Esophagus squamous epithelium (tissue), 5 donors: ENCODE data around the gene VSIG10L. TPM values are rescaled to one million over a fixed set of nuclear protein-coding genes. Genes with fewer than 3 reads are reported as not detected.

ENCODE experiments used
- DNase-seq: peaks from one replicate; lab custom pipeline; 2025; lab: John Stamatoyannopoulos, UW
- H3K27ac ChIP-seq, 4 donors: fragments of 200-600 bp; sonication (generic); one replicate each; pipeline ENCODE4 v1.5.1; 2016 to 2019; ENCODE audit warnings: mild to moderate bottlenecking in 1 of 4
- H3K27me3 ChIP-seq, 4 donors: fragments of 200-600 bp; sonication (generic); 1 replicate in 3 of 4; 2 replicates in 1 of 4; pipeline versions ENCODE4 v1.5.1 to v1.6.0; 2017 to 2021; ENCODE audit warnings: antibody characterized with exemption in 1 of 4
- H3K36me3 ChIP-seq, 3 donors: fragments of 200-600 bp; sonication (generic); one replicate each; pipeline ENCODE4 v1.5.1; 2016 to 2019
- H3K4me1 ChIP-seq, 3 donors: fragments of 200-600 bp; sonication (generic); one replicate each; pipeline ENCODE4 v1.5.1; 2017 to 2019
- H3K4me3 ChIP-seq, 4 donors: fragments of 200-600 bp; sonication (generic); 1 replicate in 3 of 4; 2 replicates in 1 of 4; pipeline ENCODE4 v1.5.1; 2016 to 2019; ENCODE audit warnings: mild to moderate bottlenecking in 2 of 4, moderate library complexity in 1 of 4
- H3K9me3 ChIP-seq, 3 donors: fragments of 200-600 bp; sonication (generic); one replicate each; pipeline ENCODE4 v1.5.1; 2016 to 2019
- CTCF ChIP-seq, 6 experiments: fragments of 450-650 bp in 4 of 6; fragments of 200-600 bp in 2 of 6; sonication (generic) in 2 of 6; IDR thresholded peaks; one replicate each; pipeline ENCODE4 v1.5.1; 2016 to 2019; ENCODE audit warnings: antibody characterized with exemption in 6 of 6, mild to moderate bottlenecking in 4 of 6, moderate library complexity in 4 of 6
- POLR2A ChIP-seq, 4 donors: fragments of 450-650 bp; IDR thresholded peaks; one replicate each; pipeline ENCODE4 v1.6.1; 2017; ENCODE audit warnings: antibody characterized with exemption in 4 of 4, mild to moderate bottlenecking in 4 of 4, moderate library complexity in 3 of 4
- WGBS, 2 donors: methylation state at CpG; one replicate each; pipeline ENCODE4 v1.1.5; 2018; 5-methylcytosine and 5-hydroxymethylcytosine counted together
- intact Hi-C: fragments of 100-400 bp; cut with DNase I; formaldehyde crosslinking; loops from one replicate; pipeline ENCODE4 v1.15.0; 2022
- total RNA-seq, 4 donors: library from RNA; depleted of rRNA; stranded (reverse); fragments of >200 nt; gene quantifications; one replicate each; pipeline ENCODE4 v1.1.0, GENCODE V29; 2016
- donor health status: DM: yes; HTN: yes; CAD: no.

Gene VSIG10L
- total RNA-seq, 4 donors from 2014 or later = 36.4 to 201 (median 50.6) TPM

GRCh38 chr19:51296336-51297093 is 45.4 kb downstream of the VSIG10L start:
- H3K9me3 ChIP-seq = no peaks in the 10 kb centered on the region
- no peaks in the 10 kb centered on the region for H3K4me1 ChIP-seq
- no peaks in the 10 kb centered on the region for H3K36me3 ChIP-seq
- H3K27me3 ChIP-seq = peaks cover 0 to 50% (median 2%) of the 10 kb centered on the region in 4 donors
- no peak overlapping the region for H3K27ac ChIP-seq
- DNase-seq = no peak
- WGBS, 2 donors = 43 to 57% methylated on average over 6 to 8 of the region's 9 CpGs
- intact Hi-C loops = no loop called here
- H3K4me3 ChIP-seq = no peak overlapping the region
- TF ChIP-seq POLR2A (IDR thresholded peaks at IDR 0.05) (no peak), CTCF (IDR thresholded peaks at IDR 0.05) (no peak)

- 27 to 36% methylated on average over 10 to 13 of the region's 15 CpGs for whole genome bisulfite sequencing, 2 donors
- no peaks in the 10 kb centered on the region for H3K36me3 ChIP-seq
- no peak for TF ChIP-seq POLR2A (IDR thresholded peaks at IDR 0.05)
- no peak for TF ChIP-seq CTCF (IDR thresholded peaks at IDR 0.05)
- H3K9me3 ChIP-seq = no peaks in the 10 kb centered on the region
- H3K4me3 ChIP-seq = no peak overlapping the region
- peaks cover 0 to 53% (median 2%) of the 10 kb centered on the region in 4 donors for H3K27me3 ChIP-seq
- intact Hi-C loops = no loop called here
- no peak for DNase-seq
- no peaks in the 10 kb centered on the region for H3K4me1 ChIP-seq
- no peak overlapping the region for H3K27ac ChIP-seq
Measured at GRCh38 chr19:51295382-51296126, 46.4 kb downstream of the VSIG10L start.

GRCh38 chr19:51294977-51295375 is 47.0 kb downstream of the VSIG10L start:
- H3K4me3 ChIP-seq = no peak overlapping the region
- no peak for DNase-seq
- TF ChIP-seq CTCF (IDR thresholded peaks at IDR 0.05) (no peak), POLR2A (IDR thresholded peaks at IDR 0.05) (no peak)
- H3K27ac ChIP-seq = no peak overlapping the region
- intact Hi-C loops = no loop called here
- H3K27me3 ChIP-seq = peaks cover 0 to 53% (median 2%) of the 10 kb centered on the region in 4 donors
- H3K4me1 ChIP-seq = no peaks in the 10 kb centered on the region
- 52 to 66% methylated on average over 9 to 11 of the region's 12 CpGs for WGBS, 2 donors
- no peaks in the 10 kb centered on the region for H3K36me3 ChIP-seq
- H3K9me3 ChIP-seq = no peaks in the 10 kb centered on the region

- WGBS, 2 donors = 72 to 100% methylated on average over 1 to 11 of the region's 23 CpGs
- H3K27me3 ChIP-seq = peaks cover 0 to 53% (median 2%) of the 10 kb centered on the region in 4 donors
- intact Hi-C loops = no loop called here
Measured at GRCh38 chr19:51294211-51294976, 47.5 kb downstream of the VSIG10L start.

More at GRCh38 chr19:51294211-51294976, 47.5 kb downstream of the VSIG10L start:
- Histone ChIP-seq H3K4me3 (no peak overlapping the region), H3K9me3 (no peaks in the 10 kb centered on the region), H3K4me1 (no peaks in the 10 kb centered on the region), H3K36me3 (no peaks in the 10 kb centered on the region), H3K27ac (no peak overlapping the region)
- TF ChIP-seq CTCF (IDR thresholded peaks at IDR 0.05) (no peak), POLR2A (IDR thresholded peaks at IDR 0.05) (no peak)
- no peak for DNase-seq
